Stimulated activated effector memory CD8-positive, alpha-beta T cell treated with anti-CD3 and anti-CD28 coated beads, Interleukin-12 subunit alpha, Interleukin-12 subunit beta, amount 100 ng/mL, for 72 hours (primary cell): ENCODE results near the gene NUSAP1.
"Not testable (repeated sequence)": the region's sequence is repeated elsewhere in the genome, so short reads cannot be mapped to it uniquely, and the experiment has no call there.

ENCODE experiments used
- ATAC-seq: fragments of 150-1000 bp; cut with Tn5 transposase; 2 replicates; pipeline ENCODE4 v1.10.0; 2021
- DNase-seq, 2 donors: peaks; one replicate each; pipeline ENCODE4 v3.0.0; 2021 to 2022; ENCODE audit warnings: low spot score in 2 of 2
- H3K27ac Mint-ChIP-seq: one replicate; pipeline ENCODE4 v1.8.0; 2022; ENCODE audit warnings: mild to moderate bottlenecking, mixed read lengths
- H3K36me3 Mint-ChIP-seq: one replicate; pipeline ENCODE4 v1.8.0; 2022; ENCODE audit warnings: mild to moderate bottlenecking, mixed read lengths
- H3K4me1 Mint-ChIP-seq: one replicate; pipeline ENCODE4 v1.8.0; 2022; ENCODE audit warnings: mixed read lengths
- H3K4me3 Mint-ChIP-seq: one replicate; pipeline ENCODE4 v1.8.0; 2022; ENCODE audit warnings: mild to moderate bottlenecking, mixed read lengths
- H3K9me3 Mint-ChIP-seq: one replicate; pipeline ENCODE4 v1.8.0; 2022; ENCODE audit warnings: mixed read lengths

Gene NUSAP1

DNA sequence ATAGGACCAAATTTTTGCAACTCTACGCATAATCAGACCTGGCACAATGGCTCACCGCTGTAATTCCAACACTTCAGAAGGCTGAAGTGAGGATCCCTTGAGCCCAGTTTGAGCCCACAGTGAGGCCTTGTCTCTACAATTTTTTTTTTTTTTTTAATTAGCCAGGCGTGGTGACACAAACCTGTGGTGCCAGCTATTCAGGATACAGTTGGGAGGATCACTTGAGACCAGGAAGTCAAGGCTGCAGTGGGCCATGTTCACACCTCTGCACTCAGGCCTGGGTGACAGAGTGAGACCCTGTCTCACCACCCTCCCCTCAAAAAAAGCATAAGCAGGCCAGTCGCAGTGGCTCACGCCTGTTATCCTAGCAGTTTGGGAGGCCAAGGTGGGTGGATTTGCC is 25.0 kb upstream of the NUSAP1 start:
- ATAC-seq (no peak), DNase-seq (no peak)
- no peaks in the 10 kb centered on the region for H3K4me1 Mint-ChIP-seq
- H3K36me3 Mint-ChIP-seq = peaks cover 46% of the 10 kb centered on the region
- H3K9me3 Mint-ChIP-seq = no peaks in the 10 kb centered on the region
- H3K4me3 Mint-ChIP-seq = no peak overlapping the region
- H3K27ac Mint-ChIP-seq = no peak overlapping the region

DNA sequence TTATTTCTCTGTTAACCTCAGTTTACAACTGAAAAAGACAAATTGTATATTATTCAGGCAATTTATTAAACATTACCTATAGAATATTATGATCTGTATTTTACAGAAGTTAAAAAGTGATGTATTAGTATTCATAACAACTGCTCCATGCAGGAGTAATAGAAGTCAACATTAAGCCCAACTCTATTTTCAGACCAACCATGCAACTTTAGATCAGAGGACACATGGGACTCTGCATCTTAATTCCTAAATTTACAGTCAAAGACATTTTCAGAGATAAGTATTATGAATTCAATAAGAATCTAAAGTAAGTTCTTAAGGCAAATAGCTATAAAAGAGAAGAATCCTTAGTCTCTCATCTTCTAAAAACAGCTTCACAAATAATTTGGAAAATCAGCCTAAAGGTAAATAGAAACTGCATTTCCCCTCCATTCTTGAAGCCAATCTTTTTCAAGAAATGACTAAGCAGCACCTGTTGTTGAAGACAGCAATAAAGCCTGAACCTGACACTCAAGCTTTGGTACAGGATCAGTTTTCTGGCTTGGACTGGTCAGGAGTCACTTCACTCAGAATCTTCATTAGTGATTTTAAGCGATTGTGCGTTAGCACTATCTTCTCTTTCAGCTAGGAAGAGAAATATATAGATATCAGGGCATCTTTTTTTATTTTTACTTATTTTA is 23.3 kb upstream of the NUSAP1 start:
- H3K27ac Mint-ChIP-seq = no peak overlapping the region
- H3K36me3 Mint-ChIP-seq = peaks cover 51% of the 10 kb centered on the region
- DNase-seq (no peak), ATAC-seq (no peak)
- H3K9me3 Mint-ChIP-seq = no peaks in the 10 kb centered on the region
- H3K4me3 Mint-ChIP-seq = no peak overlapping the region
- no peaks in the 10 kb centered on the region for H3K4me1 Mint-ChIP-seq

DNA sequence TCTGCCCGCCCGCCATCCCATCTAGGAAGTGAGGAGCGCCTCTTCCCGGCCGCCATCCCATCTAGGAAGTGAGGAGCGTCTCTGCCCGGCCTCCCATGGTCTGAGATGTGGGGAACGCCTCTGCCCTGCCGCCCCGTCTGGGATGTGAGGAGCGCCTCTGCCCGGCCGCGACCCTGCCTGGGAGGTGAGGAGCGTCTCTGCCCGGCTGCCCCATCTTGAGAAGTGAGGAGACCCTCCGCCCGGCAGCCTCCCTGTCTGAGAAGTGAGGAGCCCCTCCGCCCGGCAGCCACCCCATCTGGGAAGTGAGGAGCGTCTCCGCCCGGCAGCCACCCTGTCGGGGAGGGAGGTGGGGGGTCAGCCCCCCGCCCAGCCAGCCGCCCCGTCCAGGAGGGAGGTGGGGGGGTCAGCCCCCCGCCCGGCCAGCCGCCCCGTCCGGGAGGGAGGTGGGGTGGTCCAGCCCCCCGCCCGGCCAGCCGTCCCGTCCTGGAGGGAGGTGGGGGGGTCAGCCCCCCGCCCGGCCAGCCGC is 11.8 kb upstream of the NUSAP1 start:
- not testable (repeated sequence) for ATAC-seq, H3K27ac Mint-ChIP-seq, H3K9me3 Mint-ChIP-seq, H3K4me1 Mint-ChIP-seq, H3K4me3 Mint-ChIP-seq
- H3K36me3 Mint-ChIP-seq = peaks cover 35% of the 10 kb centered on the region
- DNase-seq = peak in 1 of 2 donors; percentile 40

DNA sequence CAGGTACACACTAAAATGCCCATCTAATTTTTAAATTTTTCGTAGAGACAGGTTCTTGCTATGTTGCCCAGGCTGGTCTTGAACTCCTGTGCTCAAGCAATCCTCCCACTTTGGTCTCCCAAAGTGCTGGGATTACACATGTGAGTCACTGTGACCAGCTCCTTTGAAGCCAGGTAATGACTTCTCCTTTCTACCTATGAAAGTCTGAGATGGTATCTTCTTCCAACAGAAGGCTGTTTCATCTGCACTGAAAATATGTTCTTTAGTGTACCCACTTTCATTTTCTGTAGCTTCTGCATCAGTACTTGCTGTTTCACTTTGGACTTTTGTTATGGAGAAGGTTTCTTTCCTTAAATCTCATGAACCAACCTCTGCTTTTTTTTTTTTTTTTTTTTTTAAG is 9.1 kb upstream of the NUSAP1 start:
- no peaks in the 10 kb centered on the region for H3K9me3 Mint-ChIP-seq
- H3K27ac Mint-ChIP-seq = peak overlapping the region; percentile 78
- no peak for DNase-seq
- no peak for ATAC-seq
- H3K4me1 Mint-ChIP-seq = no peaks in the 10 kb centered on the region
- peaks cover 24% of the 10 kb centered on the region for H3K36me3 Mint-ChIP-seq
- no peak overlapping the region for H3K4me3 Mint-ChIP-seq

DNA sequence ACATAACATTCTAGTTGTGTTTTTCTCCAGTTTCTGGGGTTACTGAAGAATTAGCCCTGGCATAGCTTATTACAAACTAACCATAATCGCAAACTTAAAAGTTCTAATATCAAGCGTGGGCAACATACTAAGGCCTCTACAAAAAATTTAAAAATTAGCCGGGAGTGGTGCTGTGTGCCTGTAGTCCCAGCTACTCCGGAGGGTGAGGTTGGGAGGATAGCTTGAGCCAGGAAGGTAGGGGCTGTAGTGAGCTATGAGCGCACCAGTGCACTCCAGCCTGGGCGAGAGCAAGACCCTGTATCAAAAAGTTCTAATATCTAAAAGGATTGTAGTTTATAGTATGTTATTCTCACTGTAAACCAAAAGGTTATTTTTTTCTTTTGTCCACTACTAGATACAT is 1.4 kb upstream of the NUSAP1 start:
- H3K4me3 Mint-ChIP-seq = peak overlapping the region; percentile 97
- DNase-seq (no peak), ATAC-seq (no peak)
- peak overlapping the region; percentile 98 for H3K27ac Mint-ChIP-seq
- peaks cover 25% of the 10 kb centered on the region for H3K36me3 Mint-ChIP-seq
- H3K9me3 Mint-ChIP-seq = no peaks in the 10 kb centered on the region
- H3K4me1 Mint-ChIP-seq = peaks cover 20% of the 10 kb centered on the region

DNA sequence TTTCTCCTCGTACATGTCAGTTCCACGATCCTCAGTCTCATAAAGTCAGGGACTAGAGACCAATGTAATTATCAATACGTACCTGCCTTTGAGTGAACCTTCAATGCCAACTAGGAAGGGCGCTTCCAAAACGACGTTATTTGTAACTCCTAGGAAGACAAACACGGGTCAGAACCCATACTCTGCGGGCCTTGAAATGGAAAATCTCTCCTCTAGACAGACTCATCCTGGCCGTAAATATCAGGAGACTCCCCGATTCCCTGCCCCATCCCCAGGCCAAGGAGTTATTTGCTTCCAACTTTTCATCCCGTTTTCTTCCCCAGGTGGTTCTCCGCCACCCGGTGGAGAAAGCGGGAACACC is 868 bp upstream of the NUSAP1 start:
- H3K36me3 Mint-ChIP-seq = peaks cover 30% of the 10 kb centered on the region
- ATAC-seq = no peak
- H3K9me3 Mint-ChIP-seq = no peaks in the 10 kb centered on the region
- DNase-seq = no peak
- H3K27ac Mint-ChIP-seq = peak overlapping the region; percentile 98
- H3K4me3 Mint-ChIP-seq = peak overlapping the region; percentile 97
- peaks cover 20% of the 10 kb centered on the region for H3K4me1 Mint-ChIP-seq

DNA sequence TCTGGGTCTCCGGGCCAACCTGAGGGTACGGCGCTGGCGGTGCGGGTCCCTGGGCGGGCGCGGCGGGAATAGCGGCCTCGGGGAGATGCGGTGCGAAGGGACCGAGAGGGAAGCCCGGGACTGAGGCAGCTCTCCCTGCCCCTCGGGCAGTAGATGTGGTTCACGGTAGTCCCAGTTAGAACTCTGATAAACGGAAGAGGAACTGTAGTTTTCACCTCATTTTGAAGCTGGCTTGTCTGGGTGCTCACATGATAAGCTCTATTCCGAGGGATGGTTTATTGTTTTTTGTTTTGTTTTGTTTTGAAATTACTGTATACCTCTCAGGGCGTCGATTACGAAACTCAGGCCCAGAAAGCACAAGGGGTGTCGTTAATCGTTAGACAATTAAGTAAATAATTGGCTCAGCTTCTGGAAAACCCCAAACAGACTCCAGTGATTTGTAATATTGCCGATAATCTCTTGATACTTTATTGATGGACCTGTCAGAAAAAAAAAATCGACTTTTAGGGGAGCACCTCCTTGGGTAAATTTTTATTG is 413 bp downstream of the NUSAP1 start:
- ATAC-seq = peak; percentile 41

DNA sequence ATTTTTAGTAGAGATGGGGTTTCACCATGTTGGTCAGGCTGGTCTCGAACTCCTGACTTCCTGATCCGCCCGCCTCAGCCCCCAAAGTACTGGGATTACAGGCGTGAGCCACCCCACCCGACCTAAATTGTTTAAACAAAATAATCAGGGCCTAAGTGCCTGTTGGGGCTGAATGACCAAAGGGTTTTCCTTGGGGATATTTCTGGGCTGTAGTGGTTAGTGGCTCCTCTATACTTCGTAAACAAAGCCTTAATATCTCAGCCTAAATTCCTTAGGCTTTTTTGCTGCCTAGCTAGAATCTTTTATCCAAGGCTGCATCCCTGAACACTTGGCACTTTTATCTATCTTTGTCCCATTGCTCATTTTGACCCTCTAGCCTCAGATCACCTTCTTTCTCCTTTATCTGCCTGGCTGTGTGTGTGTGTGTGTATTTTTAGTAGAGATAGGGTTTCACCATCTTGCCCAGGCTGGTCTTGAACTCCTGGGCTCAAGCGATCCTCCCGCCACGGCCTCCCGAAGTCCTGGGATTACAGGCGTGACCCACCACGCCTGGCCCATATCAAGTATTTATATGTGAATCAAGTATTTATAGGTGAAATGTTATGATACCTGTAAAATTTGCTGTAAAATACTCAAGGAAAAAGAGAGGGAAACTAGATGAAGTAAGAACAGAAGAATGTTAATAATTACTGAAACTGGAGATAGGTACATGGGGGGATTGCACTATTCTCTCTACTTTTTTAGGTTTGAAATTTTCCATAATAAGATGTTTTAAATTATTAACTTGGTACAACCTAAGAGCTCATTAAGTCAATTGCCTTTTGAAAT is 1.8 kb downstream of the NUSAP1 start:
- Mint-ChIP-seq H3K4me1 (peaks cover 32% of the 10 kb centered on the region), H3K9me3 (no peaks in the 10 kb centered on the region), H3K4me3 (peak overlapping the region; percentile 97), H3K36me3 (peaks cover 57% of the 10 kb centered on the region), H3K27ac (peak overlapping the region; percentile 70)
- ATAC-seq (no peak), DNase-seq (peak in 1 of 2 donors; percentile 57)

More for the DNA sequence above, 413 bp downstream of the NUSAP1 start:
- Mint-ChIP-seq H3K4me1 (peaks cover 28% of the 10 kb centered on the region), H3K4me3 (peak overlapping the region; percentile 97), H3K27ac (peak overlapping the region; percentile 98), H3K9me3 (no peaks in the 10 kb centered on the region), H3K36me3 (peaks cover 42% of the 10 kb centered on the region)
- no peak for DNase-seq

DNA sequence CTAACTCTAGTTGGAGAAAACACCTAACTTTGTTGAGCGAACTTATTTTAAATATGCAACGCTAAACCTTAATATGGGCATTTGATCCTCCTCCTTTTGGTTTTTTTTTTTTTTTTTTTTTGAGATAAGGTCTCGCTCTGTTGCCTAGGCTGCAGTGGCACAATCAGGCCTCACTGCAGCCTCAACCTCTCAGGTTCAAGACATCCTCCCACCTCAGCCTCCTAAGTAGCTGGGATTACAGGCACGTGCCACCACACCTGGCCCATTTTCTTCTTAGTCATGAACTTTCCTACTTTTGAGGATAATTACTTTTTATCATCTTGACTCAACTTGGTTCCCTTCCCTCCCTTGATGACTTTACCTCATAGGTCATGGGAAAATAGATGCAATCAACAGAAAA is 3.9 kb downstream of the NUSAP1 start:
- peaks cover 74% of the 10 kb centered on the region for H3K36me3 Mint-ChIP-seq
- ATAC-seq = no peak
- H3K9me3 Mint-ChIP-seq = no peaks in the 10 kb centered on the region
- peaks cover 37% of the 10 kb centered on the region for H3K4me1 Mint-ChIP-seq
- no peak for DNase-seq
- H3K27ac Mint-ChIP-seq = no peak overlapping the region
- H3K4me3 Mint-ChIP-seq = peak overlapping the region; percentile 23

DNA sequence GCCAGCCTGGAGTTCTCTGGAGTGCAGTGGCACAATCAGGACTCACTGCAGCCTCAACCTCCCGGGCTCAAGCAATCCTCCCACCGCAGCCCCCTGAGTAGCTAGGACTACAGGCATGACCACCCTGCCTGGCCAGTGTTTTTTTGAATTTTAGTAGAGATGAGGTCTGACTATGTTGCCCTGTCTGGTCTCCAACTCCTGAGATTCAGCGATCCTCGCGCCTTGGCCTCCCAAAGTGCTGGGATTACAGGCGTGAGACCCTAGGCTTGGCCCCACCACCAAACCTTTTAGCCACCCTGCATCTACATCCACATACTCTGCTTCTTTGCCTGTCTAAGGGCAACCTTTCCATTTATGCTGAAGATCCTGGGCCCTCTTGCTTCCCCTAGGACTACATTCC is 4.4 kb downstream of the NUSAP1 start:
- Mint-ChIP-seq H3K27ac (no peak overlapping the region), H3K9me3 (no peaks in the 10 kb centered on the region), H3K36me3 (peaks cover 78% of the 10 kb centered on the region), H3K4me1 (peaks cover 36% of the 10 kb centered on the region), H3K4me3 (peak overlapping the region; percentile 23)
- ATAC-seq (no peak), DNase-seq (no peak)

DNA sequence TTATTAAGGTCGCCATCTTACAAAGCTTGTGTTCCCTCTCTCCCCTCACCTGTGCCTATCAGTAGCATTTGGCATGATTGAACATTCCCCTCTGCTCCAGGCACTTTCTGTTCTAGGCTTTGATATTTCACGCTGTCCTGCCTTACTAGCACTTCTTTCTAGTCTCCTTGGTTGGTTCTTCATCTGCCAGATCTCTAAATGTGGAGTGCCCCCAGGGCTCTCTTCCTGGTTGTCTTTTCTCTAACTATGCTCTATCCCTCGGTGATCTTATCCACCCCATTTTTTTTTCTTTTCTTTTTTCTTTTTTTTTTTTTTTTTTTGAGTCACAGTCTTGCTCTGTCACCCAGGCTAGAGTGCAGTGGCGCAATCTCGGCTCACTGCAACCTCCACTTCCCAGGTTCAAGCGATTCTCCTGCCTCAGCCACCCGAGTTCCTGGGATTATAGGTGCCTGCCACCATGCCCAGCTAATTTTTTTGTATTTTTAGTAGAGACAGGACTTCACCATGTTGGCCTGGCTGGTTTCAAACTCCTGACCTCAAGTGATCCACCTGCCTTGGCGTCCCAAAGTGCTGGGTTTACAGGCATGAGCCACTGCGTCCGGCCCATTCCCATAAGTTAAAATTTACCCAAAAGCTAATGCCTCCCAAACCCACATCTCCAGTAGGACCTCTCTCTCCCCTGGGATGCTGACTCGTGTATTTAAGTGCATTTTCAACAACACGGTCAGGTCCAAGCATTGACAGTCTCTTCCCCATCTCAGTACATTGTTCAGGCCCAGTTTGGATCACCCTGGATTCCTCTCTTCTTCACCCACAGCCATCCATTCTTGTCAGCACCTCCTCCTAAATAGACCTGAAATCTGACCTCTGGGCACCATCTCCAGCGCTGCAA is 5.2 kb downstream of the NUSAP1 start:
- ATAC-seq (no peak), DNase-seq (no peak)
- Mint-ChIP-seq H3K4me1 (peaks cover 31% of the 10 kb centered on the region), H3K27ac (no peak overlapping the region), H3K36me3 (peaks cover 78% of the 10 kb centered on the region), H3K4me3 (no peak overlapping the region), H3K9me3 (no peaks in the 10 kb centered on the region)

DNA sequence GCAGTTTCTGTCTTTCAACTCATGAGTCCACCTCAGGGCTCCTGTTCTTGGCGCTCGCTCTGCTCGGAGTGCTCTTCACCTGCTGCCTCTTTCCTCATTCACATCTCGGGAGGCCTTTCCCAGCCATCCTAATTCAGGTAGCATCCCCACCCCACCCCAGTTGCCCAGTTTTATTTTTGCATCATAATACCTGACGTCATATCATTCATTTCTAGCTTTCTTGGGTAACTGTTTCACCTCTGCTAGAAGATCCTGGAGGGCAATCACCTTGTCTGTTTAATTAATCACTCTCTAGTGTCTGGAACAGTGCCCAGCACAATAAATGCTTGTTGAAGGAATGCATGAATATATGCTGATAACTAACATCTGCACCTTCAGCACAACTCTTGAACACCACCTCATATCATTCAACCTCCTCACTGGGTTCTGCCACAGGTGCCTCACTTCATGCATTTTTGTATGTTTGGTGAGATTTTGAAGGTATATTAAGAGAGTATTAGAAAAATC is 7.6 kb downstream of the NUSAP1 start:
- DNase-seq = no peak

DNA sequence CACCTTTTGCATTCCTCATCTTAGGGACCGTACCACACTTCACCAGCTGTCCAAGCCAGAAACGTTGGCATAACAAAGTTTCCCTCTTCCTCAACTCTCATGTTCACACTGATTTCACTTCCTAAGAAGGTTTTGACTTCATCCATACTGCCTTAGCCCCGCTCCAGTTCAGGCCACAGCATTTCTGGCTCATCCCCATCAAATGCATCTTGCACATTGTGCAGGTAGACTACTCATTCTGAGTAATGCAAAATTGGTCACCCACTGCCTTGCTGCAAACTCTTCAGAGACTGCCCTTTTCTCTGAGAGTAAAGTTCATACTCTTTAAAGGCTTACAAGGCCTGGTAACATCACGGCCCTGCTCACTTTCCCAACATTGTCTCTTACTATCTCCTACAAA is 8.8 kb downstream of the NUSAP1 start:
- no peaks in the 10 kb centered on the region for H3K9me3 Mint-ChIP-seq
- peaks cover 24% of the 10 kb centered on the region for H3K4me1 Mint-ChIP-seq
- ATAC-seq = no peak
- no peak overlapping the region for H3K4me3 Mint-ChIP-seq
- H3K36me3 Mint-ChIP-seq = peaks cover 96% of the 10 kb centered on the region
- DNase-seq = no peak
- H3K27ac Mint-ChIP-seq = no peak overlapping the region

More for the DNA sequence above, 7.6 kb downstream of the NUSAP1 start:
- ATAC-seq = no peak
- no peaks in the 10 kb centered on the region for H3K9me3 Mint-ChIP-seq
- H3K4me3 Mint-ChIP-seq = no peak overlapping the region
- H3K4me1 Mint-ChIP-seq = peaks cover 24% of the 10 kb centered on the region
- peaks cover 85% of the 10 kb centered on the region for H3K36me3 Mint-ChIP-seq
- H3K27ac Mint-ChIP-seq = no peak overlapping the region

DNA sequence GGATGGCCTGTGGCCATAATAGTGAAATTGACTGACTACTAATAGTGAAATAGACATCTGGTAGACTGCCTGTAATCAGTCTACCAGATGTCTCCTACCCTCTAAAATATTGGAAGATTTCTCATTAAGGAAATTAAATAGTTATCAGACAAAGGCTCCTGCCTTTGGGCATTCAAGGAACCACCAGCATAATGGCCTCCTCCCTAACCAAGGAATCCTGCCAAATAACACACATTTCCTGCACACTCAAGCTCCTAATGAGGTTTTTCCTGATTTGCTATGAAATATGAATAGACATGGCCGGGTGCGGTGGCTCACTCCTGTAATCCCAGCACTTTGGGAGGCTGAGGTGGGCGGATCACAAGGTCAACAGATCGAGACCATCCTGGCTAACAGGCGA is 14.6 kb downstream of the NUSAP1 start:
- Mint-ChIP-seq H3K4me3 (no peak overlapping the region), H3K27ac (no peak overlapping the region), H3K9me3 (no peaks in the 10 kb centered on the region), H3K4me1 (no peaks in the 10 kb centered on the region), H3K36me3 (peaks cover 97% of the 10 kb centered on the region)
- DNase-seq = no peak
- no peak for ATAC-seq
